ENCODE results near the gene HSBP1.

The HSBP1 gene

GRCh38 chr16:83840060-83840617 is 32.4 kb downstream of the HSBP1 start:
- no peak for DNase-seq

- no peak for DNase-seq
These were observed 34.5 kb downstream of the HSBP1 start for GRCh38 chr16:83842291-83842690.

GRCh38 chr16:83842756-83843507 is 35.2 kb downstream of the HSBP1 start:
- DNase-seq, result no peak

- DNase-seq, result no peak
These were observed 35.9 kb downstream of the HSBP1 start for GRCh38 chr16:83843657-83844056.

GRCh38 chr16:83845263-83845662 is 37.5 kb downstream of the HSBP1 start:
- DNase-seq, result no peak

- no peak for DNase-seq
These were observed 39.8 kb downstream of the HSBP1 start for GRCh38 chr16:83847371-83848225.

- DNase-seq, result no peak
These were observed 41.6 kb downstream of the HSBP1 start for GRCh38 chr16:83849421-83849820.

- DNase-seq, result no peak
These were observed 43.2 kb downstream of the HSBP1 start for GRCh38 chr16:83850947-83851346.

GRCh38 chr16:83851473-83851872 is 43.7 kb downstream of the HSBP1 start:
- DNase-seq, result no peak

- no peak for DNase-seq
These were observed 45.0 kb downstream of the HSBP1 start for GRCh38 chr16:83852774-83853173.

- no peak for DNase-seq
These were observed 46.1 kb downstream of the HSBP1 start for GRCh38 chr16:83853834-83854233.

GRCh38 chr16:83854420-83854819 is 46.6 kb downstream of the HSBP1 start:
- no peak for DNase-seq

GRCh38 chr16:83856792-83857191 is 49.0 kb downstream of the HSBP1 start:
- DNase-seq, result no peak

GRCh38 chr16:83859265-83859664 is 51.5 kb downstream of the HSBP1 start:
- no peak for DNase-seq

- no peak for DNase-seq
These were observed 54.9 kb downstream of the HSBP1 start for GRCh38 chr16:83862661-83863060.

GRCh38 chr16:83863682-83864081 is 55.9 kb downstream of the HSBP1 start:
- DNase-seq, result no peak
